GM12891 (cell line): ENCODE measurements around the gene PRKN.

Experiments
- POLR2A ChIP-seq: IDR thresholded peaks from 2 replicates; pipeline ENCODE4 v1.6.1; 2011; ENCODE audit warnings: low read depth, low read length, control low read depth
- POLR2AphosphoS5 ChIP-seq: IDR thresholded peaks from 2 replicates; pipeline ENCODE4 v1.6.1; 2011; ENCODE audit warnings: low read depth, low read length, control low read depth
- SPI1 ChIP-seq: IDR thresholded peaks from 2 replicates; pipeline ENCODE4 v1.6.1; 2011; ENCODE audit warnings: low read depth, low read length, control low read depth
- TAF1 ChIP-seq: IDR thresholded peaks from 2 replicates; pipeline ENCODE4 v1.6.1; 2011; ENCODE audit warnings: low read depth, low read length, control low read depth

GRCh38 chr6:161941565-161941964 lies 786.0 kb downstream of the PRKN start:
- TF ChIP-seq POLR2A: no peak
- TF ChIP-seq TAF1: no peak
- no peak for TF ChIP-seq POLR2AphosphoS5
- no peak for TF ChIP-seq SPI1
